DMS53 (cell line): ENCODE results near the gene PPP1R13B.

ENCODE experiments used
- DNase-seq: peaks from one replicate; lab custom pipeline; 2025; lab: John Stamatoyannopoulos, UW

The PPP1R13B gene

GRCh38 chr14:103744621-103745395 lies 102.6 kb downstream of the PPP1R13B start:
- DNase-seq, result no peak

- DNase-seq, result no peak
Measured at GRCh38 chr14:103743691-103744090, 103.7 kb downstream of the PPP1R13B start.

- no peak for DNase-seq
Measured at GRCh38 chr14:103742499-103743255, 104.7 kb downstream of the PPP1R13B start.

GRCh38 chr14:103741876-103742275 lies 105.5 kb downstream of the PPP1R13B start:
- DNase-seq, result no peak

GRCh38 chr14:103740991-103741689 lies 106.2 kb downstream of the PPP1R13B start:
- DNase-seq, result no peak

- no peak for DNase-seq
Measured at GRCh38 chr14:103739793-103740501, 107.4 kb downstream of the PPP1R13B start.

DNA sequence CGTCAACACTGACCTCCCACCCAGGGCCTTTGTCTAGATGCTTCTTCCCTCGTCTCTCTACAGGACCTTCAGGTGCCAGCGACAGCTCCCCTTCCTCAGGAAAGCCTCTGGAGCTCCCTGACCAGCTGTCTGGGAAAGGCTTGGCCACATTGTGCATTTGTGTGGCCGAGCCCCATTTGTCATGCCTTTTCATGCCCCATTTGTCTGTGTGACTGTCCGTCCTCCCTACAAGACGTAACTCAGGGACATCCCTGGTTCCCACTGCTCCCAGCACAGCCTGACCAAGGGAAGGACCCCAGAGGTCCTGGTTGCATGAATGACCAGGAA lies 107.9 kb downstream of the PPP1R13B start:
- DNase-seq, result no peak

DNA sequence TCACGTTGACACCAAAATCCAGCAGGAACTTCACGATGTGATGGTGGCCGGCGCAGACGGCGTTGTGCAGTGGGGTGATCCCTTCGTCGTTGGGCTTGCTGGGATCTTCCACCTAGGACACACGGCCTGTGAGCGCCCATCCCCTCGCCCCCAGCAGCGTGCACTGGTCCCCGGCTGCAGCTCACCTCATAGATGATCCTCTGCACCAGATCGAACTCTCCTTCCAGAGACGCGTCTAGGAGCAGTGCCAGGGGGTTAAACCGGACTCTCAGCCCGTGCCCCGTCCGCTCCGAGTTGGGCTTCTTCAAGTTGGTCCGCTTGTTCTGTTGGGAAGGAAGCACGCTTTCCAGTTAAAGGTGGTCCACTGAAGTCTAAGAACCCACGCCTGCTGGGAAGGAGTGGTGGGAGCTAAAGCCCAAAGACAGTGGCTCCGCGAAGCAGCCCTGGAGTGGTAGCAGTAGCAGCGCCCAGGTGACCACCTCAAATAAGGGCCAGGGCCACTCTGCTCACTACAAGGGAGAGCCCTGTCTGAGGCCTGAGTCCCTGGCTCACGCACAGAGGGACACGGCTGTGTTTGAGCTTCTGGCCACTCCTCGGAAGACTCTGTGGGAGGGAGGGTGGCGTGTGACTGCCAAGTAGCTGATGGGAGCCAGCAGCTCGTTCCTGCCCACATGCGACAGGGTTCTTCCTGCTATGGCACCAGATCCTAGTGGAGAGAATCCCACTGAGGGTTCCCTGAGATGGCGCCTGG lies 108.5 kb downstream of the PPP1R13B start:
- no peak for DNase-seq

GRCh38 chr14:103738166-103738565 lies 109.2 kb downstream of the PPP1R13B start:
- no peak for DNase-seq

GRCh38 chr14:103737432-103738045 lies 109.8 kb downstream of the PPP1R13B start:
- DNase-seq, result no peak

DNA sequence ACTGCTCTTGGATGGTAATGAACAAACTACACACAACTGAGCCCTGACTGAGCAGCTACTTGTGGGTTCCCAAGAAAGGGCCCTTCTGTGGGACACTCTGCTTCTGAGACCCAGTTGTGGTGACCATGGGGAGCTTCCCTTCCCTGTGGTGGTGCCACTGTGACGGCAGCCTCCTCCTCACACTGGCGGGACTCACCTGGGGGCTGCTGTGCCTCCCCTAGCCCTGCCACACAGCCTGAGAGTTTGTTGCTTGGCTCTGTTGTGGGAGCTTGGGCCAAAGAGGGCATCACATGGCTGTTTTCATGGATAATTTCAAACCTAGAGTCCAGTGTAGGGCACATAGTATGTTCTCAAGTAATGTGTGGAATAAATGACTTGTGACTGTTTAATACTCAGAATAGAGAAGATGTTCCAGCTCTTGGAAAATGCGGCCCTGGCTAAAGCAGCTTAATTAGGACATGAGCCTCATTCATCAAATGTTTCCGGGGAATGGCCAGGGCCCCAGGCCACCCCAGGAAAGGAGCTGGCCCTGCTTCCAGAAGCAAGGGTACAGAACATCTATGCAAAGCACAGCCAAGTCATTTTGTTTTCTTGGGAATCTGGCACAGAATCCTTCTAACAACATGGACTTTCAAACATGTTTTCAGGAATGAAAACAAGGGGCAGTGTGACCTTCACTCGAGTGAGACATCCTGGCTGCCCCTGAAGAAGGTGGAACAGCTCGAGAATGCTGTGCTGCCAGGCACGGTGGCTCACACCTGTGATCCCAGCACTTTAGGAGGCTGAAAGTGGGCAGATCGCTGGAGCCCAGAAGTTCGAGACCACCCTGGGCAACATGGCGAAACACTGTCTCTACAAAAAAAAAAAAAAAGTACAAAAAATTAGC lies 110.6 kb downstream of the PPP1R13B start:
- no peak for DNase-seq

DNA sequence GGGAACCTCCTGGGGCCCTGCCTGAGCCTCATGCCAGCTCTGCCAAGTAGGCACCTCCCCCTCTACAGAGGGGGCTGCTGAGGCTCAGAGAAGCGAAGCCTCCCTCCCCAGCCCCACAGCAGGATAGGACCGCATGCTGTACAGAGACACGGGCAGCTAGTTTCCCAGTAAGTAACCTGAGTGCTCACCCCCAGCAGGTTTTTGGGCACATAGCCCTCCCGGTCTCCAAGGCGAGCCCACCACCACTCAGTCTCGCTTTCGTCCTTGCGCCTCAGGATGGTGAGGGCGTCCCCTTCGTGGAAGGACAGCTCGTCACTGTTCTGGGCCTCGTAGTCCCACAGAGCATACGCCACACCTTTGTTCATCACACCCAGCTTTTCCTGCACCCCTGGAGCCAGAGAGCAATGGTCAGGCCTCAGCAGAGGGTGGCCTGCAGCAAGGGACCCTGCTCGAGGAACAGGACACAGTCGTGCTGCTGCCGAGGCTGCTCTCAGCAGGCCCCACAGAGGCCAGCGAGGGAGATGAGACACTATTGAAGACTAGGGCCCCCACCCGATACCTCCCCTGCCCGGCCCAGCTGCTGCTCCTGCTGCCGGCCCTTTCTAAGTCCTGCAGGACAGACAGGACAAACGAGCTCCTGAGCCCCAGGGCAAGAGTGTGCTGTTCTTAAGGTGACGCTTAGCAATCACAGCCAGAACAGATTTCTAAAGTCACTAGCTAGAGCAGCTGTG lies 111.4 kb downstream of the PPP1R13B start:
- no peak for DNase-seq

- DNase-seq, result no peak
Measured at GRCh38 chr14:103735439-103735814, 111.9 kb downstream of the PPP1R13B start.

- DNase-seq, result no peak
Measured at GRCh38 chr14:103735022-103735421, 112.4 kb downstream of the PPP1R13B start.

DNA sequence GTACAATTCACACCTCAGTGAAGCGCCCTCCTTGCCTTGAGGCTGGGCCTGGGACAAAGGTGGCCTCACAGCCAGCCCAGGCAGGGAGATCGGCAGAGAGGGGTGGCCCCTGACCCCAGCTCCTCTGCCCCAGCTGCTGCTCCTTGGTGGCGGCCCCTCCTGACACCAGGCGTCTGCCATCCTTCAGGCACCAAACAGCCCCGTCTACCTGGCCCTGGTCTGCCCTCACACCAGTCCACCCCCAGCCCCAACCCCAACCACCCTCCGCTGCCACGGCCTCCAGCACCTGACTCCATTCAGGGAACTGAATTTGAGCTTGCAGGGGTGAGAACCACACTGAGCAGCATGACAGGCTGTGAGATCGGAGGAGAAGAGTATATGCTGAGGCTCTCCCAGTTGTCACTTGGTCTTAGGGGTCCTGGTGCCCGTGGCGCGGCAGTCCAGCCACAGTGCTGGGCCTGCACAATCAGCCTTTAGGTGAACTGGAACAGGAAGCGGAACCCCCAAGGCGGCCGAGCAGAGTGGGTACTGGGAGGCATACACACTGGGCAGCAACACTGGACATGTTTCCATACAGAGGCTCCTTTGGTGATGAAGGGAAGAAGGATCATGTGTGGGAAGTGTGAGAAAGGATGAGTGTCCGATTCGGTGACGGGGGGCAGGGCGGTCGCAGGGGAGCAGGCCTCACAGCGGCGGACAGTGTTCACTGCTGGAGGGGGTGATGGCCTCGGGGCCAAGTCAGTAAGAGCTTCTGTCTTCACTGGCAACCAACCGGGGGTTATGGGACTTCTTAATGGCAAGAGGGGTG lies 113.1 kb downstream of the PPP1R13B start:
- DNase-seq, result no peak

GRCh38 chr14:103733651-103734050 lies 113.7 kb downstream of the PPP1R13B start:
- no peak for DNase-seq

- DNase-seq, result no peak
Measured at GRCh38 chr14:103732868-103733620, 114.3 kb downstream of the PPP1R13B start.
